Subcutaneous adipose tissue (tissue), 4 donors: ENCODE results near the gene SLC26A4. TPM values are rescaled to one million over a fixed set of nuclear protein-coding genes. Genes with fewer than 3 reads are reported as not detected.

Source experiments
- total RNA-seq, 4 donors: library from RNA; depleted of rRNA; stranded (reverse); fragments of >200 nt; gene quantifications; one replicate each; pipeline ENCODE4 v1.1.0, GENCODE V29; 2016
- TF ChIP-seq, protein P1 (sequence below): fragments of 450-650 bp; IDR thresholded peaks from one replicate; pipeline ENCODE4 v1.5.1; 2016; ENCODE audit warnings: low read depth, mild to moderate bottlenecking, control low read depth, antibody characterized with exemption, moderate library complexity

Gene SLC26A4
- total RNA-seq, 4 donors from 2014 or later = 0.16 to 0.34 (median 0.20) TPM

DNA sequence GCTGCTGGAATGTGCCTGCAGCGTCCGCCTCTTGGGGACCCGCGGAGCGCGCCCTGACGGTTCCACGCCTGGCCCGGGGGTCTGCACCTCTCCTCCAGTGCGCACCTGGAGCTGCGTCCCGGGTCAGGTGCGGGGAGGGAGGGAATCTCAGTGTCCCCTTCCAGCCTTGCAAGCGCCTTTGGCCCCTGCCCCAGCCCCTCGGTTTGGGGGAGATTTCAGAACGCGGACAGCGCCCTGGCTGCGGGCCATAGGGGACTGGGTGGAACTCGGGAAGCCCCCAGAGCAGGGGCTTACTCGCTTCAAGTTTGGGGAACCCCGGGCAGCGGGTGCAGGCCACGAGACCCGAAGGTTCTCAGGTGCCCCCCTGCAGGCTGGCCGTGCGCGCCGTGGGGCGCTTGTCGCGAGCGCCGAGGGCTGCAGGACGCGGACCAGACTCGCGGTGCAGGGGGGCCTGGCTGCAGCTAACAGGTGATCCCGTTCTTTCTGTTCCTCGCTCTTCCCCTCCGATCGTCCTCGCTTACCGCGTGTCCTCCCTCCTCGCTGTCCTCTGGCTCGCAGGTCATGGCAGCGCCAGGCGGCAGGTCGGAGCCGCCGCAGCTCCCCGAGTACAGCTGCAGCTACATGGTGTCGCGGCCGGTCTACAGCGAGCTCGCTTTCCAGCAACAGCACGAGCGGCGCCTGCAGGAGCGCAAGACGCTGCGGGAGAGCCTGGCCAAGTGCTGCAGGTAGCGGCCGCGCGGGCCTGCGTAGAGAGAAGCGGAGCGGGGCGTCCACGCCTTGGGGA, 645 bp downstream of the SLC26A4 start:
- TF ChIP-seq, protein P1, sequence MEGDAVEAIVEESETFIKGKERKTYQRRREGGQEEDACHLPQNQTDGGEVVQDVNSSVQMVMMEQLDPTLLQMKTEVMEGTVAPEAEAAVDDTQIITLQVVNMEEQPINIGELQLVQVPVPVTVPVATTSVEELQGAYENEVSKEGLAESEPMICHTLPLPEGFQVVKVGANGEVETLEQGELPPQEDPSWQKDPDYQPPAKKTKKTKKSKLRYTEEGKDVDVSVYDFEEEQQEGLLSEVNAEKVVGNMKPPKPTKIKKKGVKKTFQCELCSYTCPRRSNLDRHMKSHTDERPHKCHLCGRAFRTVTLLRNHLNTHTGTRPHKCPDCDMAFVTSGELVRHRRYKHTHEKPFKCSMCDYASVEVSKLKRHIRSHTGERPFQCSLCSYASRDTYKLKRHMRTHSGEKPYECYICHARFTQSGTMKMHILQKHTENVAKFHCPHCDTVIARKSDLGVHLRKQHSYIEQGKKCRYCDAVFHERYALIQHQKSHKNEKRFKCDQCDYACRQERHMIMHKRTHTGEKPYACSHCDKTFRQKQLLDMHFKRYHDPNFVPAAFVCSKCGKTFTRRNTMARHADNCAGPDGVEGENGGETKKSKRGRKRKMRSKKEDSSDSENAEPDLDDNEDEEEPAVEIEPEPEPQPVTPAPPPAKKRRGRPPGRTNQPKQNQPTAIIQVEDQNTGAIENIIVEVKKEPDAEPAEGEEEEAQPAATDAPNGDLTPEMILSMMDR = no peak

DNA sequence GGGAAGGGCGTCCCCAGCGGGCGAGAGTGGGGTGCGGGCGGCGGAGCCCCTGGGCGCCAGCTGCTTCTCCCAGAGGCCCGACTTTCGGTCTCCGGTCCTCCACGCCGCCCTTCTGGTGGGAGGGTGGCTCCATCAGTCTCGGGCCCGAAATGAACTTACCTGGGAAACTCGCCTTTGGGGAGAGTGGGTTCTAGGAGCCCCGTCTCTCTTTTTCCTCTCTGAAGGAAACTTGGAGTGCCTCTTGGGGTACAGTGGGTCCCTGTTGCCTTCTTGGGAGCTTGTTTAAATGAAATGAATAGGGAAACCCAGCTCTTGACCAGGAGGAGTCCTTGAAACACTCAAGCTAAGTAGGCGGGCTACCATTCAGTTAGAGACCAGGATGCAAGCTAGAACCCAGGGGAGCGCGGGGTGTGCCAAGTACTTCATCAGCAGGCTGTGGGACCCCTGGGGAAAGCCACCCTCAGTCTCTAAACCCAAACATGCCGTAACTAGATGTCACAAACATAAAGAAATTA, 1.3 kb downstream of the SLC26A4 start:
- TF ChIP-seq, protein P1 = no peak

DNA sequence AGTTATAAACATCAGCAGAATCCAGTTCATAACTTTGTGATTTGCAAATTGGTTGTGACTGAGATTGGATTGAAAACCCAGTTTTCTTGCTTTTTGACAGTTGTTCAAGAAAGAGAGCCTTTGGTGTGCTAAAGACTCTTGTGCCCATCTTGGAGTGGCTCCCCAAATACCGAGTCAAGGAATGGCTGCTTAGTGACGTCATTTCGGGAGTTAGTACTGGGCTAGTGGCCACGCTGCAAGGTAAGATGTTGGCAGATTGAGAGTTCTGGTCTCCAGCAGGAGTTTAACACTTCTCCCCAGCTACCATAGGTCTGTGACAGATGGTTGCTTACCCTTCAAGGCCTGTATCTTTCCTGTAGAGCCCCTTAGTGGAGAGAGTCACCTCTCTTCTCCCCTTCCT, 2.6 kb downstream of the SLC26A4 start:
- TF ChIP-seq, protein P1 = no peak

- TF ChIP-seq, protein P1 = no peak
Measured at GRCh38 chr7:107666790-107667189, 6.2 kb downstream of the SLC26A4 start.

DNA sequence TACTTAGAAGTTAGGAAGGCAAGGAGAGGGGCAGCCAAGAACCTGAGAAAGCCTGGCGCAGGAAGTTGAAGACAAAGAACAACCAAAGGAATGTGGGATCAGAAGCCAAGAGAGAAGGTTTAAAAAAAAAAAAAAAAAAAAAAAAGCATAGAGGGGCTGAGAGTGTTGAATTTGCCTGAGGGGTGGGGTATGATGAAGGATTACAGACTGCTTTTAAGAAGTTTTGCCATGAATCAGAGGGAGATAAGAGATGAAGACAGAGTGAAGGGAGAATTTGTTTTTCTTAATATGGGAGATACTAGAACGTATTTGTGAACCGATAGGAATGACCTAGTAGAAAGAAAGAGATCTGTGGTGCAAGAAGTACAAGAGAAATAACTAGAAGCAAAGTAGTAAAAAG, 6.7 kb downstream of the SLC26A4 start:
- TF ChIP-seq, protein P1 = no peak

- TF ChIP-seq, protein P1 = no peak
Measured at GRCh38 chr7:107668296-107668695, 7.7 kb downstream of the SLC26A4 start.

DNA sequence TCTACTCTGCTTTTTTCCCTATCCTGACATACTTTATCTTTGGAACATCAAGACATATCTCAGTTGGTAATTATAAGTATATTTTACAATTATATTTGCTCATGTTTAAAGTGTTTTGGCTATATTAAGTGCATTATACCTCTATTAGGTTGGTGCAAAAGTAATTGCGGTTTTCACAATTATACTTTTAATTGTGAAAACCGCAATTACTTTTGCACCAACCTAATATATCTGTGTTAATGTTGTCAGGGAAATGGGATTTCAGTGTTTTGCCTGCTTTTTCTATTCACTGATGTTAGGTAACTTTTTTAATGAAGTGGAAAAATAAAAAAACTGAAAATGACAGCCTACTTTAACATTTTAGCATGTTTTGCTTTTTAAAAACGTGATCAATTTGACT, 11.6 kb downstream of the SLC26A4 start:
- TF ChIP-seq, protein P1 = no peak
